ACC112 (cell line): Measurements from ENCODE around the gene RNF130.

Experiments
- H2AFZ ChIP-seq: fragments of 200-600 bp; sonication (generic); one replicate; pipeline ENCODE4 v1.6.0; 2017; ENCODE audit warnings: antibody characterized with exemption, low read length; ENCODE audit not compliant: unreplicated experiment
- H3K27ac ChIP-seq: fragments of 200-600 bp; sonication (generic); 2 replicates; pipeline ENCODE4 v1.5.1; 2014; ENCODE audit warnings: low read depth, mild to moderate bottlenecking, antibody characterized with exemption, low read length, moderate library complexity
- H3K27me3 ChIP-seq: fragments of 200-600 bp; sonication (generic); 2 replicates; pipeline ENCODE4 v1.6.1; 2014; ENCODE audit warnings: mild to moderate bottlenecking, antibody characterized with exemption, low read length, moderate library complexity, mixed read lengths; ENCODE audit not compliant: insufficient read depth
- H3K36me3 ChIP-seq: fragments of 200-600 bp; sonication (generic); 2 replicates; pipeline ENCODE4 v1.6.1; 2016; ENCODE audit warnings: mild to moderate bottlenecking, antibody characterized with exemption, low read length, moderate library complexity, mixed read lengths; ENCODE audit not compliant: insufficient read depth
- H3K4me1 ChIP-seq: fragments of 200-600 bp; sonication (generic); one replicate; pipeline ENCODE4 v1.6.1; 2016; ENCODE audit warnings: low read length, mixed read lengths; ENCODE audit not compliant: insufficient read depth, unreplicated experiment, control insufficient read depth
- H3K4me3 ChIP-seq: fragments of 200-600 bp; sonication (generic); 2 replicates; pipeline ENCODE4 v1.5.1; 2014; ENCODE audit warnings: mild to moderate bottlenecking, low read depth, low read length
- H3K79me2 ChIP-seq: fragments of 200-600 bp; sonication (generic); one replicate; pipeline ENCODE4 v1.6.0; 2016; ENCODE audit warnings: low read length; ENCODE audit not compliant: control insufficient read depth, unreplicated experiment, insufficient read depth

RNF130 gene

DNA sequence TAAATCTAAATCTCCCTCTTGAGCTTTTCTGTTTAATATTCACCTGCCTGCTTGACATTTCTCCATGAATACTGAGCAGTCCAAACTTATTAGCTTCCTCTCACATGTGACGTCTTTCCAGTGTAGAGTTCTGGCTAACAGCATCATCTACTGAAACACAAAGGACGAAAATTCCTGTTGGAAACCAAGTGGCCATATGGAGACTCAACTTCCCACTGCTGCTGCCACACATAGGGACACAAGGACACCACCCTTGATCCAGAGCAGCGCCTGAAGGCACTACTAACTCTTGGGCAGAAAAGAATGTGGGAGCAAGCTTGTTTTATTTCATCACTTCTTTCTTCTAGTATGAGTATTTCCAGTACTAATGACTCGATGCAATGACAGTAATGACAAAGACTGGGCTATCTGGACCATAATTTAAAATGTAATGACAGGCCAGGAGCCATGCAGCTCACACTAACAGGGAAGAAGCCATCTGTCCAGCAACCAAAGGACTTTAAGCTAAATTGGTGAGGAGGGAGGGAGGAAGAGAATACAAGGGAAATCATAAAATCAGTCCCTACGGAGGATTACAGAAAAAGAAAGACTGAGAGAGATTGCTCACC lies 19.2 kb downstream of the RNF130 start:
- Histone ChIP-seq H3K27me3 (no peaks in the 10 kb centered on the region), H3K27ac (no peak overlapping the region), H3K4me3 (no peak overlapping the region), H3K36me3 (no peaks in the 10 kb centered on the region), H2AFZ (no peak overlapping the region), H3K79me2 (peaks cover 12% of the 10 kb centered on the region), H3K4me1 (peaks cover 14% of the 10 kb centered on the region)

DNA sequence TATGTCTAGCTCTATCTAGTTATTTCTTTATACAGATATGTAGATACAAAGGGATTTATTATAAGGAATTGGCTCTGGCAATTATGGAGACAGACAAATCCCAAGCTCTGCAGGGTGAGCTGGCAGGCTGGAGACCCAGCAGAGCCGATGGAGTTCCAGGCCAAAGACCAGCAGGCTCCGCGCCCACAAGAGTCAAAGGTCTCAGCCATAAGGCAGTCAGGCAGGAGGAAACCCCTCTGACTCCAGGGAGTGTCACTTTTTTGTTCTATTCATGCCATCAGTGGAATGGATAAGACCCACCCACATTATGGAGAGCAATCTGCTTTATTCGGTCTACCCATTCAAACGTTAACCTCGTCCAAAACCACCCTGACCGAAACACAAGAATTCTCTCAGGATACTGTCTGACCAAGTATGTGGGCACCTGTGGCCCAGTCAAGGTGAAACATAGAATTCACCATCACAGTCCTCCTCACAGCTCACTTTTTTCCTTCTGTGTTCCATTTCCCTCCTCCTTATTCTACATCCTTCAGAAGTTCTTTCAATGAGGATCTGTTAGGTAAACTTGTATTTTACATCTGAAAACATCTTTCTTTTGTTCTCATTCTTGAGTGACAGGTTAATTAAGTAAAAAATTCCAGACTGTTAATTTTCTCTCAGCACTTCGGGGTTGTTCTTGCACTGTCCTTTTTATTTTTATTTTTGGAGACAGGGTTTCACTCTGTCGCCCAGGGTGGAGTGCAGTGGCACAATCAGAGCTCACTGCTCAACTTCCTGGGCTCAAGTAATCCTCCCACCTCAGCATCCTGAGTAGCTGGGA lies 21.2 kb downstream of the RNF130 start:
- Histone ChIP-seq H3K79me2 (peaks cover 9% of the 10 kb centered on the region), H3K4me1 (no peaks in the 10 kb centered on the region), H3K4me3 (no peak overlapping the region), H3K36me3 (no peaks in the 10 kb centered on the region), H3K27ac (no peak overlapping the region), H2AFZ (no peak overlapping the region), H3K27me3 (no peaks in the 10 kb centered on the region)

DNA sequence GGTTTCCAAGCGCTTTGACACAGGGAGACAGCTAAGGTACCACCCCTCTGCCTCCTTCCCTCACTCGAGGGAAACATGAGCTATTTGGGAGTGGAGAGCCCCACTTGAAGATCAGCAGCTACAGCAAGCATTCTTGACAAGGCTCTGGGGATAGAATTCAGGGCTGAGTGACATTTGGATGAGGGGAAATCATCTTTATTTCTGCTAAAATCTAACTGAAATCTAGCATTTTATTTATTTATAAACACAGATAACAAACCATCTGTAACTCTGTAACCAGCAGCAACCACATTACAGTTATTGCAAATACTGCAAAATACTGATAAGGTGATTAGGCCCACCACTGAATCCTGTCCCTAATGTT lies 22.4 kb downstream of the RNF130 start:
- Histone ChIP-seq H3K4me3 (no peak overlapping the region), H2AFZ (no peak overlapping the region)

DNA sequence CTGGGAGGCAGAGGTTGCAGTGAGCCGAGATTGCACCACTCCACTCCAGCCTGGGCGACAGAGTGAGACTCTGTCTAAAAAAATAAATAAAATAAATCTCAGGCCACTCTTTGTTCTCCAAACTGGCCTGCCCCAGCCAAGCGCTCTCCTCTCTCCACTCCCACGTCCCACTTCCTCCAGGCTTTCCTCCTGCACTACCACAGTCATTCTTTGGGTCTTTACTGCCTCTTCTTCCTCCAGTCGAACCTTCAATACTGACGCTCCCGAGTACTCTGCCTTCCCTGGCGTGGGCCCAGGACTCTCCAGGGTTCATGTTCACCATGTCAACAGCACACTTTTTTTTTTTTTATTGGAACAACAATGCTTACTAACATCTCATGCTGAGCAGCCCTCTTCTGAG lies 23.9 kb downstream of the RNF130 start:
- H3K4me3 ChIP-seq = no peak overlapping the region
- H3K36me3 ChIP-seq = no peaks in the 10 kb centered on the region
- H3K27me3 ChIP-seq = no peaks in the 10 kb centered on the region
- no peak overlapping the region for H3K27ac ChIP-seq
- no peaks in the 10 kb centered on the region for H3K4me1 ChIP-seq
- H2AFZ ChIP-seq = no peak overlapping the region
- peaks cover 9% of the 10 kb centered on the region for H3K79me2 ChIP-seq

More for the DNA sequence above, 22.4 kb downstream of the RNF130 start:
- Histone ChIP-seq H3K27me3 (no peaks in the 10 kb centered on the region), H3K36me3 (no peaks in the 10 kb centered on the region), H3K27ac (no peak overlapping the region), H3K4me1 (no peaks in the 10 kb centered on the region), H3K79me2 (peaks cover 9% of the 10 kb centered on the region)

DNA sequence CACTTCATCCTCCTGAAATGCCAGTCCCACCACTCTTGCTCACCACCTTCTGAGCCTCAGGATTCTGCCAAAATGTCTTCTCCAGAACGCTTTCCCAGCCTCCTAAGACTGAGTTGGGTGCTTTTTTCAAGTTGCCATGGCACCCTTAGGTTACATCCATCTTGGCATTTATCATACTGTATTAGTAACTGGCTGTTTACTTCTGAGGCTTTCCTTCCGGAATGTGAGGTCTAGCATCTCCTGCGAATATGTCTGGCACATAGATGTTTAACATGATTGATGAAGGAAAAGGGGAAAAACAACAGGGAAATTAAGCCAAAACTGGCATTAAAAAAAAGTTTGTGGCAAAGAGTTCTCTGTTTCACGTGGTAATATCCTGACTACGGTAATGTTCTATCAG lies 24.9 kb downstream of the RNF130 start:
- Histone ChIP-seq H2AFZ (no peak overlapping the region), H3K4me3 (no peak overlapping the region), H3K27me3 (no peaks in the 10 kb centered on the region), H3K36me3 (no peaks in the 10 kb centered on the region), H3K79me2 (peaks cover 12% of the 10 kb centered on the region), H3K27ac (no peak overlapping the region), H3K4me1 (no peaks in the 10 kb centered on the region)

DNA sequence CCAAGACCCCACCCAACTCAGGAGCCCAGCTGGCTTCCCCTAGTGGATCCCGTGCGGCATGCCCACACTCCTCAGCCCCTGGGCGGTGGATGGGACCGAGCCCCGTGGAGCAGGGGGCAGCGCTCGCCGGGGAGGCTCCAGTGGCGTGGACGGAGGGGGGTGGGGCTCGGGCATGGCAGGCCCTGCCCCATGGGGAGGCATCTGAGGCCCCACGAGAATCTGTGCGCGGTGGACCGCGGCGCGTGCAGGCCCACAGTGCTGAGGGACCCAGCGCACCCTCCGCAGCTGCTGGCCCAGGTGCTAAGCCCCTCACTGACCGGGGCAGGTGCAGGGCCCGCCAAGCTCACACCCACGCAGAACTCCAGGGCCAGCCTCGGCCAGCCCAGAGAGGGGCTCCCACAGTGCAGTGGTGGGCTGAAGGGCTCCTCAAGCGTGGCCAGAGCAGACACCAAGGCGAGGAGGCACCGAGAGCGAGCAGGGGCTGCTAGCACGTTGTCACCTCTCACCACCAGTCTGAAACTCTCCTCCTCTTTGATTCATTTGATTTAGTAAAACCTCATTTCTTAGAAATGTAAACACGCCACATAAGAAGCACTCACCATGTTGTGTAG lies 25.6 kb downstream of the RNF130 start:
- no peaks in the 10 kb centered on the region for H3K27me3 ChIP-seq
- H3K79me2 ChIP-seq = peaks cover 12% of the 10 kb centered on the region
- no peak overlapping the region for H3K27ac ChIP-seq
- no peak overlapping the region for H3K4me3 ChIP-seq
- H2AFZ ChIP-seq = no peak overlapping the region
- no peaks in the 10 kb centered on the region for H3K4me1 ChIP-seq
- H3K36me3 ChIP-seq = no peaks in the 10 kb centered on the region

DNA sequence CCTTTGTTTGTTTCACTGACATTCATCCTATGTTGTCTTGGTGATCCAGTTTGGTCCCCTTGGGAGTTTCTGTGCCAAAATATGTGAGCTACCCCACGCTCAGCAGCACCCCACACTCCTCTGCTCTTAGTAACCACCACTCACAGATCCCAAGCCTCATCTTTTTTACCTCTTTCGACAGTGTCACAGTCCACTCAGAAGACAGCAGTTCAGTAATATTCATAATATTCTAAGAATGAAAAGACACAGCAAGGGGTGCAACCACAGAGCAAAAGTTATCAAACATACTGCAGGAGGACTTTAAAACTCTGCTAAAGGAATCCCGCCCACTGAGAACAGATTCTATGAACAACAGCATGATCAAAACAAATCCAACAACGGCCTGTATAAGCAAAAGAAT lies 28.2 kb downstream of the RNF130 start:
- Histone ChIP-seq H2AFZ (no peak overlapping the region), H3K36me3 (peaks cover 3% of the 10 kb centered on the region; the same call in 1 of the 2 replicates), H3K79me2 (peaks cover 3% of the 10 kb centered on the region), H3K27me3 (no peaks in the 10 kb centered on the region), H3K27ac (no peak overlapping the region), H3K4me1 (no peaks in the 10 kb centered on the region), H3K4me3 (no peak overlapping the region)

DNA sequence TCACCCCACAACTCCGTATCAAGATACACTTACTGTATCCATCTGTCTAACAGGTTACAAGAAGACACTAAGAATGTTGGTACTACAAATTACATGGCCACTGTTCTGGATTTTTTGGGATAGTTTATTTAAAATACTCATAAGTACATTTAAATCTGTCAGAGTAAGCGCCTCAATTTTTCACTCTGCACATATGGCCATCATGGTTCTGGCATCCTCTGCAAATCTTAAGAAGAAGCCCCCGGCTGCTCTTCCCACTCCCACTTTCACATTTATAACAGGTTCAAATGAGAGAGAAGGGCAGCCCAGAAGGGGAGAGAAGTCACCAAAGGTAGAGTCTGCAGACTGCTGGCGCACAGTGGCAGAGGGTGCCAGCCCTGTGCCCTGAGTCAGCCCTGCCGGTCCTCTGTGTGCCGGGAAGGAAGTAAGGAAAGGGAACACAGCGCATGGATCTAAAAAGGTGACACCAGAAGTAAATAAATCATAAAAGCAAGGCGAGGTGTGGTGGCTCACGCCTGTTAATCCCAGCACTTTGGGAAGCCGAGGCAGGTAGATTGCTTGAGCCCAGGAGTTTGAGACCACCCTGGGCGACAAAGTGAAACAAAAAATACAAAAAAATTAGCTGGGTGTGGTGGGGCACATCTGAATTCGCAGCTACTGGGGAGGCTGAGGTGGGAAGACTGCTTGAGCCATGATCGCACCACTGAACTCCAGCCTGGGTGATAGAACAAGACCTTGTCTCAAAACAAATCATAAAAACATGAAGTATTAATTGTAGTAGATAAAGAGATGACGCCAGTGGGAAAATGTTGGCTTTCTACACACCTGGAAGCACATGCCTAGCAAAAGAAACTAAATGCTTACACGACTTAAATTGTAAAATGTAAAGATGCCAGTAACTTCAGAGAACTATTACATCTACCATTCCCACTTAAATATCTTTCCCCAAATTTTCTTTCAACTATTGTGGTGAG lies 30.0 kb downstream of the RNF130 start:
- peaks cover 3% of the 10 kb centered on the region for H3K79me2 ChIP-seq
- H3K36me3 ChIP-seq = peaks cover 18% of the 10 kb centered on the region
- no peaks in the 10 kb centered on the region for H3K27me3 ChIP-seq
- H3K4me3 ChIP-seq = no peak overlapping the region
- no peak overlapping the region for H2AFZ ChIP-seq
- no peaks in the 10 kb centered on the region for H3K4me1 ChIP-seq
- H3K27ac ChIP-seq = no peak overlapping the region

DNA sequence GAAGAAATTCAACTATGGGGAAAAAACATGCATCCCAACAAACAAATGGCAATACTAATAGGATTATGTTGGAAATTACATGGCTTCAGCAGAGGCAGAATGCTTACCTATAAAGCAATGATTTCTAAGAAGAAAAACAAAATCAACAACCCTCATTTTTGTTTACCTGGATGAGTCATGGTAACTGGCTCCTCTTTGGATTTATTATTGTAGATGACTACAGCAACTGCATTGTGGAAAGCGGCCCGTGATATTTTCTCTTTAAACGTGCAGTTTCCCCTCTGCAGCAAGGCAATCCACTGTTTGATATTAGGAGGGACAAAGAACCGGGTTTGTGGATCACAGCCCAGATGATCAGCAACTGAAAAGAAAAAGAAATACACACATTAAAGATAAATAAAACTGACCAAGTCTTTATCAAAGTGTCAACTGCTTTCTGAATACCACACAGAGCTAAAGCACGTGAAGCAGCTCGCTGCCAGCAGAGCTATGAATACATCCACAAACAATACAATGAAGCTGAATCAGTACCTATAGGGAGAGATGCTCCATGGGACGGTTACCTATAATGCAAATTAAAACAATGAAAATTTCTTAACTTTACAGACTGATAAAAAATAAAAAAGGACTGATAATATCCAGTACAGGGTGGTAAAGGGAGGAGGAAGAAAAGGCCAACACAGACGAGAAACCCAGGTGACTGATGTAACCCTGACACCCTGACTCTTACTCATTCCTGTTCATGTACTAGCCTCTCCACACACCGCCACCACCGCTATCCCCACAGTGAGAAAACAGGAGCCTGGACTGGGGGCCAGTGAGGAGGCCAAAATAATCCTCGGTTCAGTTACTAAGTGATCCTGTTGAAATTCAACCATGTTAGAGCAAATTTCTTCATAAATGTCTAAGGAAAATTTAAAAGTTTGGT lies 31.0 kb downstream of the RNF130 start:
- Histone ChIP-seq H3K4me3 (no peak overlapping the region), H3K4me1 (no peaks in the 10 kb centered on the region), H2AFZ (no peak overlapping the region), H3K27ac (no peak overlapping the region), H3K79me2 (peaks cover 3% of the 10 kb centered on the region), H3K27me3 (no peaks in the 10 kb centered on the region), H3K36me3 (peaks cover 28% of the 10 kb centered on the region)
